ENCODE results near the gene FAM222B.

DNA sequence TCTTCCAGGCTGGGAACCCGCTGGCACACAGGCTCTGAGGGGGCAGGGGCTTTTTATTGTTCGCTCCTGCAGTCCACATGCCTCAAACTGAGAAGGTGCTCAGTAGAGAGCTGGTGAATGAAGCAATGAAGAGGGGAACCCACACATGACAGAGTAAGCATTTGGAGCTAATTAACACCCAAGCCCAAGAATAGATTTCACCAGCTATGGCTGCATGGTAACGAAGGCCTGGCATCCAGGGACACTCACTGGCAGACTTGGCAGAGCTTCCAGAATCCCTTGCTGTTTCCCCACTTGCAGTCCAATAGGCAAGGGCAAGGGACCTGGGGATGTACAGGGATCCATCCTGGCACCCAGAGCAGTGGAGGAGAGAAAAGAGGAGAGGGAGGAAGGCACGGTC lies 42.8 kb upstream of the FAM222B start:
- TF ChIP-seq CTCF (IDR thresholded peaks at IDR 0.05), result no peak
- TF ChIP-seq POLR2A (IDR thresholded peaks at IDR 0.05), result no peak
